ENCODE results near the gene EXOC4. TPM values are rescaled to one million over a fixed set of nuclear protein-coding genes. Genes with fewer than 3 reads are reported as not detected.

Gene EXOC4
- total RNA-seq, 1 experiment from 2014 or later, result 75.8 TPM

- Histone ChIP-seq H4K91ac (ENCODE audit: insufficient read length, low read depth, low read length) (no peak overlapping the region), H3T11ph (ENCODE audit: low read length) (no peak overlapping the region), H4K8ac (replicated peaks; ENCODE audit: insufficient read length, low read depth, low read length) (no peak overlapping the region), H3K18ac (ENCODE audit: insufficient read length, low read depth, low read length) (no peak overlapping the region), H4K20me1 (ENCODE audit: control insufficient read depth, insufficient read depth, insufficient read length) (no peaks in the 10 kb centered on the region), H3K56ac (ENCODE audit: insufficient read length, low read depth, low read length) (no peak overlapping the region), H2AK5ac (ENCODE audit: insufficient read length, low read length) (no peak overlapping the region), H3K23me2 (ENCODE audit: insufficient read length, low read depth, low read length, poor library complexity, severe bottlenecking) (no peaks in the 10 kb centered on the region), H3K79me2 (ENCODE audit: insufficient read depth, low read length) (no peaks in the 10 kb centered on the region; the same call in 1 of the 2 replicates), H3K27ac (ENCODE audit: insufficient read length, low read depth, low read length) (no peak overlapping the region), H2BK5ac (ENCODE audit: insufficient read length, low read length) (no peak overlapping the region), H3K9ac (ENCODE audit: extremely low read depth, insufficient read length, low read length) (no peak overlapping the region), H3K9me3 (ENCODE audit: control insufficient read depth, low read depth, low read length) (no peaks in the 10 kb centered on the region), H3K4ac (ENCODE audit: low read depth, low read length) (no peak overlapping the region), H3K27me3 (ENCODE audit: insufficient read depth, low read length) (no peaks in the 10 kb centered on the region), H3K79me1 (ENCODE audit: insufficient read depth, low read depth, low read length, poor library complexity, severe bottlenecking) (no peaks in the 10 kb centered on the region), H4K5ac (ENCODE audit: insufficient read length, low read depth, low read length) (no peak overlapping the region), H2BK12ac (ENCODE audit: insufficient read length, low read depth, low read length) (no peak overlapping the region), H2BK20ac (ENCODE audit: low read depth, low read length, poor library complexity, severe bottlenecking) (no peak overlapping the region), H2AFZ (ENCODE audit: low read length) (no peak overlapping the region), H2BK15ac (ENCODE audit: low read depth, low read length) (no peak overlapping the region), H3K4me2 (ENCODE audit: insufficient read depth, insufficient read length, low read length) (no peak overlapping the region), H3K14ac (ENCODE audit: insufficient read depth, low read length) (no peak overlapping the region), H3K23ac (ENCODE audit: insufficient read length, low read depth, low read length) (no peak overlapping the region), H3K4me1 (ENCODE audit: insufficient read depth, low read length) (no peaks in the 10 kb centered on the region), H2BK120ac (ENCODE audit: low read depth, low read length, poor library complexity, severe bottlenecking) (no peak overlapping the region)
- Mint-ChIP-seq H3K4me3 (no peak overlapping the region), H3K27me3 (ENCODE audit: low read depth) (no peaks in the 10 kb centered on the region), H3K36me3 (ENCODE audit: insufficient read depth in 1 of 3, low read depth in 3 of 3) (peaks cover 0 to 5% (median 0%) of the 10 kb centered on the region in 3 experiments; a peak in 1 of 7 replicates), H3K4me1 (peaks cover 3 to 7% of the 10 kb centered on the region in 2 experiments; a peak in 2 of 4 replicates), H3K27ac (no peak overlapping the region), H3K9me3 (no peaks in the 10 kb centered on the region)
- no peak for DNase-seq
- TF ChIP-seq CTCF (conservative IDR thresholded peaks at IDR 0.05), result no peak
- WGBS (ENCODE audit: extremely low coverage, insufficient read length, low lambda C conversion rate), result no CpG with 5 or more reads among the region's 2 CpGs
Observed at GRCh38 chr7:133843341-133843740, 590.5 kb downstream of the EXOC4 start.
